VCaP (cell line): ENCODE measurements around the gene GSX1.

ENCODE experiments used
- H3K27ac ChIP-seq: fragments of 450-650 bp; 2 replicates; pipeline ENCODE4 v1.5.1; 2017
- CTCF ChIP-seq: fragments of 450-650 bp; conservative IDR thresholded peaks from 2 replicates; pipeline ENCODE4 v1.5.1; 2017; ENCODE audit warnings: mild to moderate bottlenecking, moderate library complexity

The GSX1 gene

GRCh38 chr13:27794921-27795717, 2.8 kb downstream of the GSX1 start:
- no peak overlapping the region for H3K27ac ChIP-seq
- no peak for TF ChIP-seq CTCF

- H3K27ac ChIP-seq = no peak overlapping the region
Observed at GRCh38 chr13:27795718-27796019, 3.4 kb downstream of the GSX1 start.

GRCh38 chr13:27796544-27797227, 4.4 kb downstream of the GSX1 start:
- TF ChIP-seq CTCF = no peak

More at GRCh38 chr13:27795718-27796019, 3.4 kb downstream of the GSX1 start:
- no peak for TF ChIP-seq CTCF

GRCh38 chr13:27797228-27797624, 4.9 kb downstream of the GSX1 start:
- TF ChIP-seq CTCF = no peak
- no peak overlapping the region for H3K27ac ChIP-seq

More at GRCh38 chr13:27796544-27797227, 4.4 kb downstream of the GSX1 start:
- H3K27ac ChIP-seq = no peak overlapping the region

- no peak for TF ChIP-seq CTCF
Observed at GRCh38 chr13:27806744-27807387, 14.6 kb downstream of the GSX1 start.

GRCh38 chr13:27808851-27809550, 16.7 kb downstream of the GSX1 start:
- H3K27ac ChIP-seq = no peak overlapping the region
- TF ChIP-seq CTCF = no peak

More at GRCh38 chr13:27806744-27807387, 14.6 kb downstream of the GSX1 start:
- H3K27ac ChIP-seq = no peak overlapping the region

GRCh38 chr13:27810009-27810408, 17.7 kb downstream of the GSX1 start:
- TF ChIP-seq CTCF = no peak
- no peak overlapping the region for H3K27ac ChIP-seq
